HepG2 (cell line): ENCODE results near the gene C16orf86. TPM values are rescaled to one million over a fixed set of nuclear protein-coding genes. Genes with fewer than 3 reads are reported as not detected.

Experiments
- CHD4 ChIP-seq: fragments of 200-600 bp; sonication (generic); IDR thresholded peaks from 2 replicates; pipeline ENCODE4 v1.7.0; 2017; ENCODE audit warnings: mild to moderate bottlenecking, low read length, borderline replicate concordance
- ETV5 ChIP-seq: IDR thresholded peaks from 2 replicates; pipeline ENCODE4 v1.6.1; 2018; ENCODE audit warnings: missing biosample characterization, missing genetic modification reagents, inconsistent platforms, borderline replicate concordance
- FOXO4 ChIP-seq: sonication (generic); formaldehyde crosslinking; conservative IDR thresholded peaks from 2 replicates; pipeline ENCODE4 v1.8.1; 2023; ENCODE audit warnings: missing genetic modification reagents
- HBP1 ChIP-seq: IDR thresholded peaks from 2 replicates; pipeline ENCODE4 v1.6.1; 2016; ENCODE audit warnings: low read depth, control low read depth
- MBNL3 ChIP-seq: fragments of 250-450 bp; sonication (Bioruptor Pico); conservative IDR thresholded peaks from 2 replicates; pipeline ENCODE4 v1.8.0; 2022; ENCODE audit warnings: mild to moderate bottlenecking, inconsistent platforms
- NFE2L1 ChIP-seq: sonication (generic); formaldehyde crosslinking; IDR thresholded peaks from 2 replicates; pipeline ENCODE4 v1.4.0; 2020; ENCODE audit warnings: missing genetic modification reagents, mild to moderate bottlenecking, borderline replicate concordance
- NR2F6 ChIP-seq, 2 experiments: IDR thresholded peaks; 2 replicates each; pipeline ENCODE4 v1.6.1; 2016; ENCODE audit warnings: antibody characterized with exemption in 1 of 2, mild to moderate bottlenecking in 1 of 2
- PHF21A ChIP-seq: sonication (generic); formaldehyde crosslinking; IDR thresholded peaks from 2 replicates; pipeline ENCODE4 v1.5.0; 2020; ENCODE audit warnings: mild to moderate bottlenecking, missing genetic modification reagents
- RARG ChIP-seq: sonication (generic); formaldehyde crosslinking; IDR thresholded peaks from 2 replicates; pipeline ENCODE4 v1.4.0; 2020; ENCODE audit warnings: low read depth, mild to moderate bottlenecking, missing genetic modification reagents
- RBFOX2 ChIP-seq: fragments of 200-400 bp; formaldehyde crosslinking; IDR thresholded peaks from 2 replicates; pipeline ENCODE4 v1.6.1; 2017; ENCODE audit warnings: low read depth, mild to moderate bottlenecking, low read length
- SMAD1 ChIP-seq: sonication (generic); formaldehyde crosslinking; IDR thresholded peaks from 2 replicates; pipeline ENCODE4 v1.4.0; 2020; ENCODE audit warnings: missing genetic modification reagents, low read depth, mild to moderate bottlenecking, borderline replicate concordance
- TBX2 ChIP-seq: sonication (generic); formaldehyde crosslinking; IDR thresholded peaks from 2 replicates; pipeline ENCODE4 v1.5.0; 2020; ENCODE audit warnings: missing genetic modification reagents, mild to moderate bottlenecking, borderline replicate concordance
- ZBTB21 ChIP-seq: sonication (generic); formaldehyde crosslinking; IDR thresholded peaks from 2 replicates; pipeline ENCODE4 v1.4.0; 2020; ENCODE audit warnings: missing genetic modification reagents
- ZFYVE20 ChIP-seq: sonication (generic); formaldehyde crosslinking; IDR thresholded peaks from 2 replicates; pipeline ENCODE4 v1.8.0; 2023; ENCODE audit warnings: low read depth, mild to moderate bottlenecking, moderate library complexity, missing genetic modification reagents, borderline replicate concordance
- ZNF12 ChIP-seq: sonication (generic); formaldehyde crosslinking; IDR thresholded peaks from 2 replicates; pipeline ENCODE4 v1.5.0; 2020; ENCODE audit warnings: missing genetic modification reagents
- ZNF274 ChIP-seq: sonication (generic); formaldehyde crosslinking; IDR thresholded peaks from 2 replicates; pipeline ENCODE4 v1.5.1; 2020; ENCODE audit warnings: mild to moderate bottlenecking, missing genetic modification reagents
- ZNF329 ChIP-seq: sonication (generic); formaldehyde crosslinking; IDR thresholded peaks from 2 replicates; pipeline ENCODE4 v1.9.0; 2021; ENCODE audit warnings: low read depth, mild to moderate bottlenecking, missing genetic modification reagents
- ZNF614 ChIP-seq: IDR thresholded peaks from 2 replicates; pipeline ENCODE4 v1.6.1; 2018; ENCODE audit warnings: missing biosample characterization, missing genetic modification reagents, inconsistent platforms, borderline replicate concordance
- polyA plus RNA-seq, 8 experiments: library from polyadenylated mRNA; depleted of rRNA in 3 of 8; stranded (reverse) in 7 of 8; unstranded in 1 of 8; fragments of >200 nt; fragmentation: Illumina TruSeq in 4 of 8; extraction: Trizol in 4 of 8; gene quantifications; 2 replicates each; pipeline versions ENCODE4 v1.2.1 to v1.2.3, GENCODE V29; 2011 to 2016; ENCODE audit warnings: low read depth in 4 of 8, missing spikeins in 1 of 8, mixed read lengths in 1 of 8; ENCODE audit not compliant: insufficient read depth in 1 of 8
- total RNA-seq, 5 experiments: library from RNA; depleted of rRNA; stranded (reverse); fragments of >200 nt; fragmentation: Illumina TruSeq; extraction: Trizol; gene quantifications; 2 replicates each; pipeline ENCODE4 v1.2.3, GENCODE V29; 2016; ENCODE audit warnings: low read depth in 1 of 5
- TF ChIP-seq, protein P1 (sequence below): sonication (generic); formaldehyde crosslinking; IDR thresholded peaks from 2 replicates; pipeline ENCODE4 v1.4.0; 2020; ENCODE audit warnings: missing genetic modification reagents, mild to moderate bottlenecking, borderline replicate concordance
- TF ChIP-seq, protein P2 (sequence below): IDR thresholded peaks from 2 replicates; pipeline ENCODE4 v1.6.1; 2016; ENCODE audit warnings: missing biosample characterization, missing genetic modification reagents, low read depth

C16orf86 gene
- total and polyA plus RNA-seq, 2 of the 13 experiments (the other 11 are each of a cell fraction or from before 2014, with no cell fraction given): 1.5 to 3.1 TPM

GRCh38 chr16:67667817-67668494 is 1.3 kb downstream of the C16orf86 start (continued):
- TF ChIP-seq, protein P1, sequence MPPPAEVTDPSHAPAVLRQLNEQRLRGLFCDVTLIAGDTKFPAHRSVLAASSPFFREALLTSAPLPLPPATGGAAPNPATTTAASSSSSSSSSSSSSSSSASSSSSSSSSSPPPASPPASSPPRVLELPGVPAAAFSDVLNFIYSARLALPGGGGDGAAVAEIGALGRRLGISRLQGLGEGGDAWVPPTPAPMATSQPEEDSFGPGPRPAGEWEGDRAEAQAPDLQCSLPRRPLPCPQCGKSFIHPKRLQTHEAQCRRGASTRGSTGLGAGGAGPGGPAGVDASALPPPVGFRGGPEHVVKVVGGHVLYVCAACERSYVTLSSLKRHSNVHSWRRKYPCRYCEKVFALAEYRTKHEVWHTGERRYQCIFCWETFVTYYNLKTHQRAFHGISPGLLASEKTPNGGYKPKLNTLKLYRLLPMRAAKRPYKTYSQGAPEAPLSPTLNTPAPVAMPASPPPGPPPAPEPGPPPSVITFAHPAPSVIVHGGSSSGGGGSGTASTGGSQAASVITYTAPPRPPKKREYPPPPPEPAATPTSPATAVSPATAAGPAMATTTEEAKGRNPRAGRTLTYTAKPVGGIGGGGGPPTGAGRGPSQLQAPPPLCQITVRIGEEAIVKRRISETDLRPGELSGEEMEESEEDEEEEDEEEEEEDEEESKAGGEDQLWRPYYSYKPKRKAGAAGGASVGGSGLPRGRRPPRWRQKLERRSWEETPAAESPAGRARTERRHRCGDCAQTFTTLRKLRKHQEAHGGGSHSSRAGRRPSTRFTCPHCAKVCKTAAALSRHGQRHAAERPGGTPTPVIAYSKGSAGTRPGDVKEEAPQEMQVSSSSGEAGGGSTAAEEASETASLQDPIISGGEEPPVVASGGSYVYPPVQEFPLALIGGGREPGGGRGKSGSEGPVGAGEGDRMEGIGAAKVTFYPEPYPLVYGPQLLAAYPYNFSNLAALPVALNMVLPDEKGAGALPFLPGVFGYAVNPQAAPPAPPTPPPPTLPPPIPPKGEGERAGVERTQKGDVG (CRISPR knock-in tag): 0 out of 2 replicates have a peak, but pooled peaks have one; percentile 16
- TF ChIP-seq FOXO4 (CRISPR knock-in tag): 0 out of 2 replicates have a peak, but pooled peaks have one; percentile 44
- TF ChIP-seq MBNL3 (CRISPR knock-in tag): no peak
- no peak; the same call in 1 of the 2 replicates for TF ChIP-seq ZNF274 (CRISPR knock-in tag)
- TF ChIP-seq, protein P2, sequence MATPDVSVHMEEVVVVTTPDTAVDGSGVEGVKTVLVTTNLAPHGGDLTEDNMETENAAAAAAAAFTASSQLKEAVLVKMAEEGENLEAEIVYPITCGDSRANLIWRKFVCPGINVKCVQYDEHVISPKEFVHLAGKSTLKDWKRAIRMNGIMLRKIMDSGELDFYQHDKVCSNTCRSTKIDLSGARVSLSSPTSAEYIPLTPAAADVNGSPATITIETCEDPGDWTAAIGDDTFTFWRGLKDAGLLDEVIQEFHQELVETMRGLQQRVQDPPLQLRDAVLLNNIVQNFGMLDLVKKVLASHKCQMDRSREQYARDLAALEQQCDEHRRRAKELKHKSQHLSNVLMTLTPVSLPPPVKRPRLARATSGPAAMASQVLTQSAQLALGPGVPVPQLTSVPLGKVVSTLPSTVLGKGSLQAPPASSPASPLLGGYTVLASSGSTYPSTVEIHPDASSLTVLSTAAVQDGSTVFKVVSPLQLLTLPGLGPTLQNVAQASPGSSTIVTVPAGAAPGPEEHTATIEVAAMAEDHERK (CRISPR knock-in tag): no peak
- no peak for TF ChIP-seq ZBTB21
- 0 out of 2 replicates have a peak, but pooled peaks have one; percentile 30 for TF ChIP-seq HBP1
- TF ChIP-seq ZFYVE20 (CRISPR knock-in tag): 0 out of 2 replicates have a peak, but pooled peaks have one; percentile 25
- no peak for TF ChIP-seq SMAD1 (CRISPR knock-in tag)
- peak; percentile 94; the same call in 1 of the 2 replicates for TF ChIP-seq ZNF614
- TF ChIP-seq RBFOX2: peak; percentile 46
- peak; percentile 67 for TF ChIP-seq ETV5 (CRISPR knock-in tag)
- TF ChIP-seq PHF21A (CRISPR knock-in tag): no peak; the same call in 1 of the 2 replicates
- TF ChIP-seq ZNF329 (CRISPR knock-in tag): no peak; the same call in 1 of the 2 replicates
- TF ChIP-seq CHD4: no peak
- peak; percentile 39; the same call in 1 of the 2 replicates for TF ChIP-seq ZNF12 (CRISPR knock-in tag)
- no peak for TF ChIP-seq NR2F6 (IDR thresholded peaks at IDR 0.05)
- TF ChIP-seq NR2F6 (CRISPR knock-in tag; IDR thresholded peaks at IDR 0.05): peak; percentile 35; the same call in 1 of the 2 replicates
- TF ChIP-seq TBX2 (CRISPR knock-in tag): peak; percentile 79
- peak; percentile 54; the same call in 1 of the 2 replicates for TF ChIP-seq NFE2L1 (CRISPR knock-in tag)
- no peak; the same call in 1 of the 2 replicates for TF ChIP-seq RARG
